GM12875 (cell line): ENCODE data around the gene MRPL1.
A peak's percentile ranks its signal among the peaks of the same experiment; 100 is the strongest.

Source experiments
- H3K4me3 ChIP-seq: one replicate; pipeline ENCODE4 v1.5.1; 2011; ENCODE audit warnings: low read depth, low read length, control low read depth
- TF ChIP-seq, protein P1 (sequence below): IDR thresholded peaks from 2 replicates; pipeline ENCODE4 v1.5.1; 2011; ENCODE audit warnings: low read depth, mild to moderate bottlenecking, control low read depth, inconsistent platforms, low read length, moderate library complexity, borderline replicate concordance; ENCODE audit not compliant: insufficient read depth

The MRPL1 gene

DNA sequence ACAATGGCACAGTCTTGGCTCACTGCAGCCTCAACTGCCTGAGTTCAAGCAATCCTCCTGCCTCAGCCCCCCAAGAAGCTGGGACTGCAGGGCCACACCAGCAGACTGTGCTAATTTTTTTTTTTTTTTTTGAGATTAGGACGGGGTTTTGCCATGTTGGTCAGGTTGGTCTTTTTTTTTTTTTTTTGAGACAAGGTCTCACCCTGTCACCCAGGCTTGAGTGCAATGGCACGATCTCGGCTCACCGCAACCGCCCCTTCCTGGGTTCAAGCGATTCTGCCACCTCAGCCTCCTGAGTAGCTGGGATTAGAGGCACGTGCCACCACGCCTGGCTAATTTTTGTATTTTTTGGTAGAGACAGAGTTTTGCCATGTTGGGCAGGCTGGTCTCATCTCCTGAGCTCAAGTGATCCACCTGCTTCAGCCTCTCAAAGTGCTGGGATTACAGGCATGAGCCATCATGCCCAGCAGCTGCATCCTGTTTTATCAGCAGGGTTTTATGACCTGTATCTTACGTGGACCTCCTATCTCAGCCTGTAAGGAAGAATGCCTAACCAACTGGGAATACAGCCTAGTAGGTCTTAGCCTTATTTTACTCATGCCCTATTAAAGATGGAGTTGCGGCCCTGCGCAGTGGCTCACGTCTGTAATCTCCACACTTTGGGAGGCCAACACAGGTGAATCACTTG lies 13.2 kb upstream of the MRPL1 start:
- H3K4me3 ChIP-seq: no peak overlapping the region
- TF ChIP-seq, protein P1, sequence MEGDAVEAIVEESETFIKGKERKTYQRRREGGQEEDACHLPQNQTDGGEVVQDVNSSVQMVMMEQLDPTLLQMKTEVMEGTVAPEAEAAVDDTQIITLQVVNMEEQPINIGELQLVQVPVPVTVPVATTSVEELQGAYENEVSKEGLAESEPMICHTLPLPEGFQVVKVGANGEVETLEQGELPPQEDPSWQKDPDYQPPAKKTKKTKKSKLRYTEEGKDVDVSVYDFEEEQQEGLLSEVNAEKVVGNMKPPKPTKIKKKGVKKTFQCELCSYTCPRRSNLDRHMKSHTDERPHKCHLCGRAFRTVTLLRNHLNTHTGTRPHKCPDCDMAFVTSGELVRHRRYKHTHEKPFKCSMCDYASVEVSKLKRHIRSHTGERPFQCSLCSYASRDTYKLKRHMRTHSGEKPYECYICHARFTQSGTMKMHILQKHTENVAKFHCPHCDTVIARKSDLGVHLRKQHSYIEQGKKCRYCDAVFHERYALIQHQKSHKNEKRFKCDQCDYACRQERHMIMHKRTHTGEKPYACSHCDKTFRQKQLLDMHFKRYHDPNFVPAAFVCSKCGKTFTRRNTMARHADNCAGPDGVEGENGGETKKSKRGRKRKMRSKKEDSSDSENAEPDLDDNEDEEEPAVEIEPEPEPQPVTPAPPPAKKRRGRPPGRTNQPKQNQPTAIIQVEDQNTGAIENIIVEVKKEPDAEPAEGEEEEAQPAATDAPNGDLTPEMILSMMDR: no peak

DNA sequence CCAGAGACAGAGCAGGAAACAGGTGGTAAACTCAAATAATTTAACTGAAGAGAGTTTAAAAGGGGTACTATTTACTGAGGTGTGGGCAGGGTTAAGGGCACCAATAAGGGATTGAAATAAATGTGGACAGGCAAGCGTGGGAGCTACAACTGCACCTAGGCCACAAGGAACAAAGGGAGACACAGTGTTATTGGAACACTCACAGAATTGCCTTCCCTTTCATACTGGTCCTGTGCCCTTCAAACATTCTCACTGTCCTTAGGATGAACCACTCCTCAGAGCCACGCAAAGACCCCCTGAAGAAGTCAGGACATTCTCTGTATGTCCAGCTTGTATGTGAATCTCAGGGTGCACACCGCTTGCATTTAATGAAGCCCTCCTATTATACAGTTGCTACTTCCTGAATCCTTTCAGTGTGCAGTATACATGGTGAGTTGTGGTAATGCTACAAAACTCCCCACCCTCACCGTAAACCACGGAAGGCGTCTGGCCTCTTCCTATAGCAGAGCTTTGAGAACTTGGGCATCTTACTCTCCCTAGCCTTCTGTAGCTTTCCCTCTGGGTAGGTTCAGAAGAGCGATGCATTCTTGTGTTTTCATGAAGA lies 9.6 kb upstream of the MRPL1 start:
- TF ChIP-seq, protein P1: no peak
- no peak overlapping the region for H3K4me3 ChIP-seq

DNA sequence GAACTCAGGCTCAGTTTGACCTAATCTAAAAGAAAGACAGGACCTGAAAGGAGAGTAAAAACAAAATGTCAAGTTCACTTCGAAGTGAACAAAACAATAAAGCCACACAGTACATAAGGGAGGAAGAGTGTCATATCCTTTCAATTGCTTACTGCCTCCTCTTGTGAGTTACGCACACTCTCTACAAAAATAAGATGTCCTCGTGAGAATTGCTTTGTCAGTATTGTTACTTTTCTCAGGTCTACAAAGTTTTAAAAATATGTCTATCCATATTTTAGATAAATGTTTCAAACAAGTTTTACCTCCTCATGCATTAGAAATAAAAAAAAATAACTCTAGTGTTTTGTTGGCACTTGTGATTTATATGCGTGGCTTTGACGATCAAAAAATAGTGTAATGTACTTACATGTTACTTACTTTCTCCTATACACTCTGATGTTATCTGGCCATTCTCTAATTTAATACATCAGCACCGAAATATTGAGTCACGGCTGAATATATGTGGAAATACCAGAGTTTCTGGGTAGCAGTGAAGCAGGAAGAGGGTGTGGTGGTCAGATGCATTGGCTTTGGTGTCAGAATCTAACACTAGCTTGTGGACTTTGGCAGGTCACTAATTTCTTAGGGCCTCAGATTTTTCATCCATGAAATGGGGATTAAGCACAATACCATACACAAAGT lies 8.1 kb upstream of the MRPL1 start:
- no peak overlapping the region for H3K4me3 ChIP-seq
- TF ChIP-seq, protein P1: no peak

DNA sequence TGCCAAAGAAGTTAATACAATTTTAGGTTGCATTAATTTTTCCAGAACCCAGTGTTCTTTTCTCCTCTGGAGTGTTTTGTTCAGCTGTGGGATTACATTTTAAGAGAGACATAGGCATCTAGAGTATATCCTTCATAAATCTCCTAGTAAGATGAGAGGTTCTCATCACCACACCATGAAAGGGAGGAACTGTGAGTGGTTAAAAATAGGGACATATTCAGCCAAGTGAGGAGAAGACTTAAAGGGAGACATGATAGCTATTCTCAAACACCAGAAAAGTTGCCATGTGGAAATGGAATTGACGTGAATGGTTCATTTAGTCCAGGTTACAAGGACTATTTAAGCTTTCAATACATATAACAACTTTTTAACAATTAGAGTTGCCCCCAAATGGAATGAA lies 6.5 kb upstream of the MRPL1 start:
- no peak overlapping the region for H3K4me3 ChIP-seq
- TF ChIP-seq, protein P1: no peak

GRCh38 chr4:77859256-77859655 lies 3.4 kb upstream of the MRPL1 start:
- no peak overlapping the region for H3K4me3 ChIP-seq
- TF ChIP-seq, protein P1: no peak

DNA sequence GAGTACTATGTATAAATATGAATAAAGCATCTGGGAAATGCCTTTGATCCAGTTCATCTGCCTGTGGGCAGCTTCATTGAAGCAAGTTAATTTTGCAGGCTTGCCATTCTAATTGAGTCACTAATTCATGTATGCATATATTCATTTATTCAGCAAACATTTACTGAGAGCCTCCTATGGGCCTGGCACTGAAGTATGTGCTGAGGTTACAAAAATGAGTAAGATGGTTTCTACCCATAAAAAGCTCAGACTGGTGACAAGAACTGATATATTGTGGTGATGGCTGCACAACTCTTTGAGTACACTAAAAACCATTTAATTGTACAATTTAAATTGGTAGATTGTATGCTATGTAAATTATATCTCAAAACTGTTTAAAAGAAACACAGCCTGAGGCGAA lies 1.1 kb upstream of the MRPL1 start:
- peak overlapping the region; percentile 63 for H3K4me3 ChIP-seq

GRCh38 chr4:77863341-77863740 lies 711 bp downstream of the MRPL1 start:
- peak overlapping the region; percentile 63 for H3K4me3 ChIP-seq

More for the DNA sequence above, 1.1 kb upstream of the MRPL1 start:
- TF ChIP-seq, protein P1: no peak
